Measurements from ENCODE around the gene ZP3. TPM values are rescaled to one million over a fixed set of nuclear protein-coding genes. Genes with fewer than 3 reads are reported as not detected.

Gene ZP3
- polyA plus RNA-seq, 1 of the 3 experiments (the other 2 are of a cell fraction): 5.4 TPM

GRCh38 chr7:76405738-76406137, 19.0 kb upstream of the ZP3 start:
- no peaks in the 10 kb centered on the region for H3K9me2 ChIP-seq
- no peak for DNase-seq
- no peak for TF ChIP-seq FOXM1 (IDR thresholded peaks at IDR 0.05; ENCODE audit: low read depth)
- TF ChIP-seq ZBTB33 (IDR thresholded peaks at IDR 0.05; ENCODE audit: borderline replicate concordance, low read depth): no peak
- TF ChIP-seq, protein P1, sequence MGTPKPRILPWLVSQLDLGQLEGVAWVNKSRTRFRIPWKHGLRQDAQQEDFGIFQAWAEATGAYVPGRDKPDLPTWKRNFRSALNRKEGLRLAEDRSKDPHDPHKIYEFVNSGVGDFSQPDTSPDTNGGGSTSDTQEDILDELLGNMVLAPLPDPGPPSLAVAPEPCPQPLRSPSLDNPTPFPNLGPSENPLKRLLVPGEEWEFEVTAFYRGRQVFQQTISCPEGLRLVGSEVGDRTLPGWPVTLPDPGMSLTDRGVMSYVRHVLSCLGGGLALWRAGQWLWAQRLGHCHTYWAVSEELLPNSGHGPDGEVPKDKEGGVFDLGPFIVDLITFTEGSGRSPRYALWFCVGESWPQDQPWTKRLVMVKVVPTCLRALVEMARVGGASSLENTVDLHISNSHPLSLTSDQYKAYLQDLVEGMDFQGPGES (IDR thresholded peaks at IDR 0.05; ENCODE audit: low read depth, low read length): no peak
- no peak for TF ChIP-seq SMC3 (IDR thresholded peaks at IDR 0.05; ENCODE audit: low read depth, low read length)
- TF ChIP-seq, protein P2, sequence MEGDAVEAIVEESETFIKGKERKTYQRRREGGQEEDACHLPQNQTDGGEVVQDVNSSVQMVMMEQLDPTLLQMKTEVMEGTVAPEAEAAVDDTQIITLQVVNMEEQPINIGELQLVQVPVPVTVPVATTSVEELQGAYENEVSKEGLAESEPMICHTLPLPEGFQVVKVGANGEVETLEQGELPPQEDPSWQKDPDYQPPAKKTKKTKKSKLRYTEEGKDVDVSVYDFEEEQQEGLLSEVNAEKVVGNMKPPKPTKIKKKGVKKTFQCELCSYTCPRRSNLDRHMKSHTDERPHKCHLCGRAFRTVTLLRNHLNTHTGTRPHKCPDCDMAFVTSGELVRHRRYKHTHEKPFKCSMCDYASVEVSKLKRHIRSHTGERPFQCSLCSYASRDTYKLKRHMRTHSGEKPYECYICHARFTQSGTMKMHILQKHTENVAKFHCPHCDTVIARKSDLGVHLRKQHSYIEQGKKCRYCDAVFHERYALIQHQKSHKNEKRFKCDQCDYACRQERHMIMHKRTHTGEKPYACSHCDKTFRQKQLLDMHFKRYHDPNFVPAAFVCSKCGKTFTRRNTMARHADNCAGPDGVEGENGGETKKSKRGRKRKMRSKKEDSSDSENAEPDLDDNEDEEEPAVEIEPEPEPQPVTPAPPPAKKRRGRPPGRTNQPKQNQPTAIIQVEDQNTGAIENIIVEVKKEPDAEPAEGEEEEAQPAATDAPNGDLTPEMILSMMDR (IDR thresholded peaks at IDR 0.05): no peak
- no peak for TF ChIP-seq PBX3 (IDR thresholded peaks at IDR 0.05)
- peaks cover 8% of the 10 kb centered on the region for H3F3A ChIP-seq (replicated peaks; ENCODE audit: insufficient read depth)
- no peak overlapping the region for H2AFZ ChIP-seq (ENCODE audit: low read depth)
- H3K27me3 ChIP-seq (ENCODE audit: insufficient read depth): no peaks in the 10 kb centered on the region
- H3K27ac ChIP-seq (ENCODE audit: low read depth in 2 of 2, low read length in 1 of 2): no peak overlapping the region
- POLR2A ChIA-PET: no interaction called here
- CTCF ChIA-PET: no interaction called here
- no peak overlapping the region for H3K4me2 ChIP-seq
- H3K9ac ChIP-seq: no peak overlapping the region
- H3K79me2 ChIP-seq (ENCODE audit: insufficient read depth): no peaks in the 10 kb centered on the region
- no peaks in the 10 kb centered on the region for H4K20me1 ChIP-seq (ENCODE audit: insufficient read depth)
- no peaks in the 10 kb centered on the region for H3K36me3 ChIP-seq (replicated peaks in 1 of 2; ENCODE audit: control insufficient read depth in 1 of 2, insufficient read depth in 2 of 2, low read length in 1 of 2)
- 85% methylated on average over 9 of the region's 9 CpGs for WGBS (ENCODE audit: low lambda C conversion rate)
- no peaks in the 10 kb centered on the region for H3K9me3 ChIP-seq
- no peak overlapping the region for H3K4me3 ChIP-seq (ENCODE audit: low read depth in 2 of 2, low read length in 1 of 2)
- no peaks in the 10 kb centered on the region for H3K4me1 ChIP-seq (ENCODE audit: control insufficient read depth in 1 of 2, insufficient read depth in 2 of 2, low read depth in 1 of 2, low read length in 1 of 2)

DNA sequence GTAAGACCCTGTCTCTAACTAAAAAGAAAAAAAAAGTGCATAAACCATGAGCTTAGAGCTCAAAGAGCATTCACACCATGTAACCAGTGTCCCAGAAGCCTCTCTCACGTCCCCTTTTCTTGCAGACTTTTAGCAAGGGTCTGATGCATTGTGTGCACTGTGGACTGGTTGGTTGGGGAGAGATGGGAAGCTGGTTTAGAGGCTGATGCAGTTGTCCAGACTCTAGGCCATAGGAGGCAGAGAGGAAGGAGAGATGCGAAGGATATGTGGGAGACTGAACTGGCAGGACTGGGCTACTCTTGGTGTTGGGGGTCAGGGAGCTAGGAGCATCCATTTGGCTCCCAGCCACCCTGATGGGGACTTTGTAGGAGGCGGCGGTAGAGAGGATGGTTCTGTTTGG, 17.0 kb upstream of the ZP3 start:
- TF ChIP-seq TEAD4 (IDR thresholded peaks at IDR 0.05; ENCODE audit: borderline replicate concordance, insufficient read depth) (no peak), RXRA (IDR thresholded peaks at IDR 0.05; ENCODE audit: borderline replicate concordance, low read depth) (no peak), MXI1 (IDR thresholded peaks at IDR 0.05; ENCODE audit: low read depth, low read length) (no peak)
- no peaks in the 10 kb centered on the region for H3K27me3 ChIP-seq (ENCODE audit: insufficient read depth)
- no peaks in the 10 kb centered on the region for H3K9me2 ChIP-seq
- H3K4me1 ChIP-seq (ENCODE audit: control insufficient read depth in 1 of 2, insufficient read depth in 2 of 2, low read depth in 1 of 2, low read length in 1 of 2): 0 out of 4 replicates have a peak, but pooled peaks cover 0 to 6% of the 10 kb centered on the region in 2 experiments
- no peaks in the 10 kb centered on the region for H3K36me3 ChIP-seq (replicated peaks in 1 of 2; ENCODE audit: control insufficient read depth in 1 of 2, insufficient read depth in 2 of 2, low read length in 1 of 2)
- H2AFZ ChIP-seq (ENCODE audit: low read depth): no peak overlapping the region
- H3K9ac ChIP-seq: no peak overlapping the region
- DNase-seq: no peak
- WGBS (ENCODE audit: low lambda C conversion rate): 91% methylated on average over 4 of the region's 4 CpGs
- H3K79me2 ChIP-seq (ENCODE audit: insufficient read depth): no peaks in the 10 kb centered on the region
- CTCF ChIA-PET: interaction anchor here (1.1 kb wide), 1 partner anchor 22 kb away, joined by 3 read pairs; no protein-coding TSS in a partner anchor
- H4K20me1 ChIP-seq (ENCODE audit: insufficient read depth): no peaks in the 10 kb centered on the region
- peaks cover 8% of the 10 kb centered on the region for H3F3A ChIP-seq (replicated peaks; ENCODE audit: insufficient read depth)
- no peaks in the 10 kb centered on the region for H3K9me3 ChIP-seq
- no peak overlapping the region for H3K4me3 ChIP-seq (ENCODE audit: low read depth in 2 of 2, low read length in 1 of 2)
- POLR2A ChIA-PET: interaction anchor here (0.6 kb wide), 1 partner anchor 101 kb away, joined by 3 read pairs; no protein-coding TSS in a partner anchor
- H3K4me2 ChIP-seq: no peak overlapping the region
- no peak overlapping the region for H3K27ac ChIP-seq (ENCODE audit: low read depth in 2 of 2, low read length in 1 of 2)

Measured in SK-N-SH (cell line).